Lower leg skin (tissue), 3 donors: ENCODE measurements around the gene NINJ2.

ENCODE experiments used
- CTCF ChIP-seq, 3 donors: fragments of 450-650 bp; IDR thresholded peaks; one replicate each; pipeline ENCODE4 v1.5.1; 2016; ENCODE audit warnings: antibody characterized with exemption in 3 of 3, mild to moderate bottlenecking in 3 of 3, moderate library complexity in 2 of 3
- POLR2A ChIP-seq, 2 donors: fragments of 450-650 bp; IDR thresholded peaks; one replicate each; pipeline ENCODE4 v1.6.1; 2016 to 2017; ENCODE audit warnings: antibody characterized with exemption in 2 of 2, mild to moderate bottlenecking in 1 of 2, moderate library complexity in 1 of 2

GRCh38 chr12:623172-623864 lies 39.9 kb downstream of the NINJ2 start:
- TF ChIP-seq CTCF (IDR thresholded peaks at IDR 0.05) (no peak), POLR2A (IDR thresholded peaks at IDR 0.05) (no peak)
